ENCODE data around the gene ATP6V1C2. TPM values are rescaled to one million over a fixed set of nuclear protein-coding genes. Genes with fewer than 3 reads are reported as not detected.

ATP6V1C2 gene
- total and polyA plus RNA-seq, 9 of the 15 experiments (the other 6 are each of a cell fraction or from before 2014, with no cell fraction given) = 0.01 to 0.31 (median 0.10) TPM; not detected in 4

DNA sequence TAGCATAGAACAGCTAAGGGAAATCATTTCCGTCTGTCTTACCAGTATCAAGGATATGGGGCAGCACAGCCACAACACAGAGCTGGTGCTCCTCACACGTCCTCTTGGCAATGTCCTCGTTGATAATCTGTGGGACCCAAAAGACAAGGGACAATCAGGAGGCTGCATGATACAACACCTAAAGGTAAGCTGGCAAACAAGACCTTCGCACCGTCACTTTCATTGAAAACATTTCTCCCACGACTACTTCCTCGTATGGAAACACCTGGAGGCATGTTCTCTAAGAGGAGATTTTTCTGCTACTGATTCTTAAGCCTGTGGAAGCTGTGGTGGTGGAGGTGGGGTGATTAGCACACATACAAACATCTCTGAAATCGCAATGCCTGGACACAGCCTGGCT, 67.4 kb downstream of the ATP6V1C2 start (continued):
- TF ChIP-seq, protein P1, sequence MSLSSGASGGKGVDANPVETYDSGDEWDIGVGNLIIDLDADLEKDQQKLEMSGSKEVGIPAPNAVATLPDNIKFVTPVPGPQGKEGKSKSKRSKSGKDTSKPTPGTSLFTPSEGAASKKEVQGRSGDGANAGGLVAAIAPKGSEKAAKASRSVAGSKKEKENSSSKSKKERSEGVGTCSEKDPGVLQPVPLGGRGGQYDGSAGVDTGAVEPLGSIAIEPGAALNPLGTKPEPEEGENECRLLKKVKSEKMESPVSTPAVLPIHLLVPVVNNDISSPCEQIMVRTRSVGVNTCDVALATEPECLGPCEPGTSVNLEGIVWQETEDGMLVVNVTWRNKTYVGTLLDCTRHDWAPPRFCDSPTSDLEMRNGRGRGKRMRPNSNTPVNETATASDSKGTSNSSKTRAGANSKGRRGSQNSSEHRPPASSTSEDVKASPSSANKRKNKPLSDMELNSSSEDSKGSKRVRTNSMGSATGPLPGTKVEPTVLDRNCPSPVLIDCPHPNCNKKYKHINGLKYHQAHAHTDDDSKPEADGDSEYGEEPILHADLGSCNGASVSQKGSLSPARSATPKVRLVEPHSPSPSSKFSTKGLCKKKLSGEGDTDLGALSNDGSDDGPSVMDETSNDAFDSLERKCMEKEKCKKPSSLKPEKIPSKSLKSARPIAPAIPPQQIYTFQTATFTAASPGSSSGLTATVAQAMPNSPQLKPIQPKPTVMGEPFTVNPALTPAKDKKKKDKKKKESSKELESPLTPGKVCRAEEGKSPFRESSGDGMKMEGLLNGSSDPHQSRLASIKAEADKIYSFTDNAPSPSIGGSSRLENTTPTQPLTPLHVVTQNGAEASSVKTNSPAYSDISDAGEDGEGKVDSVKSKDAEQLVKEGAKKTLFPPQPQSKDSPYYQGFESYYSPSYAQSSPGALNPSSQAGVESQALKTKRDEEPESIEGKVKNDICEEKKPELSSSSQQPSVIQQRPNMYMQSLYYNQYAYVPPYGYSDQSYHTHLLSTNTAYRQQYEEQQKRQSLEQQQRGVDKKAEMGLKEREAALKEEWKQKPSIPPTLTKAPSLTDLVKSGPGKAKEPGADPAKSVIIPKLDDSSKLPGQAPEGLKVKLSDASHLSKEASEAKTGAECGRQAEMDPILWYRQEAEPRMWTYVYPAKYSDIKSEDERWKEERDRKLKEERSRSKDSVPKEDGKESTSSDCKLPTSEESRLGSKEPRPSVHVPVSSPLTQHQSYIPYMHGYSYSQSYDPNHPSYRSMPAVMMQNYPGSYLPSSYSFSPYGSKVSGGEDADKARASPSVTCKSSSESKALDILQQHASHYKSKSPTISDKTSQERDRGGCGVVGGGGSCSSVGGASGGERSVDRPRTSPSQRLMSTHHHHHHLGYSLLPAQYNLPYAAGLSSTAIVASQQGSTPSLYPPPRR (CRISPR knock-in tag; IDR thresholded peaks at IDR 0.05; ENCODE audit: borderline replicate concordance) = no peak
- TF ChIP-seq ZNF707 (CRISPR knock-in tag; conservative IDR thresholded peaks at IDR 0.05) = no peak
- TF ChIP-seq GATA2 (CRISPR knock-in tag; IDR thresholded peaks at IDR 0.05) = no peak
- no peak for TF ChIP-seq MYC (IDR thresholded peaks at IDR 0.05; ENCODE audit: low read depth, low read length)
- TF ChIP-seq MYC (CRISPR knock-in tag; IDR thresholded peaks at IDR 0.05; ENCODE audit: borderline replicate concordance, low read depth) = no peak
- TF ChIP-seq, protein P2, sequence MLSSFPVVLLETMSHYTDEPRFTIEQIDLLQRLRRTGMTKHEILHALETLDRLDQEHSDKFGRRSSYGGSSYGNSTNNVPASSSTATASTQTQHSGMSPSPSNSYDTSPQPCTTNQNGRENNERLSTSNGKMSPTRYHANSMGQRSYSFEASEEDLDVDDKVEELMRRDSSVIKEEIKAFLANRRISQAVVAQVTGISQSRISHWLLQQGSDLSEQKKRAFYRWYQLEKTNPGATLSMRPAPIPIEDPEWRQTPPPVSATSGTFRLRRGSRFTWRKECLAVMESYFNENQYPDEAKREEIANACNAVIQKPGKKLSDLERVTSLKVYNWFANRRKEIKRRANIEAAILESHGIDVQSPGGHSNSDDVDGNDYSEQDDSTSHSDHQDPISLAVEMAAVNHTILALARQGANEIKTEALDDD (IDR thresholded peaks at IDR 0.05) = no peak
- TF ChIP-seq MEF2D (tag; conservative IDR thresholded peaks at IDR 0.05; ENCODE audit: low read depth) = no peak

Data from K562 (cell line).